C4-2B (cell line): ENCODE results near the gene QKI.

Source experiments
- H3K27ac ChIP-seq: fragments of 450-650 bp; 2 replicates; pipeline ENCODE4 v1.5.1; 2017
- CTCF ChIP-seq: fragments of 450-650 bp; conservative IDR thresholded peaks from 2 replicates; pipeline ENCODE4 v1.5.1; 2017; ENCODE audit warnings: mild to moderate bottlenecking
- ZFX ChIP-seq: fragments of 450-650 bp; IDR thresholded peaks from 2 replicates; pipeline ENCODE4 v1.6.1; 2017

The QKI gene

GRCh38 chr6:163533443-163533842 is 118.9 kb downstream of the QKI start:
- H3K27ac ChIP-seq = no peak overlapping the region

DNA sequence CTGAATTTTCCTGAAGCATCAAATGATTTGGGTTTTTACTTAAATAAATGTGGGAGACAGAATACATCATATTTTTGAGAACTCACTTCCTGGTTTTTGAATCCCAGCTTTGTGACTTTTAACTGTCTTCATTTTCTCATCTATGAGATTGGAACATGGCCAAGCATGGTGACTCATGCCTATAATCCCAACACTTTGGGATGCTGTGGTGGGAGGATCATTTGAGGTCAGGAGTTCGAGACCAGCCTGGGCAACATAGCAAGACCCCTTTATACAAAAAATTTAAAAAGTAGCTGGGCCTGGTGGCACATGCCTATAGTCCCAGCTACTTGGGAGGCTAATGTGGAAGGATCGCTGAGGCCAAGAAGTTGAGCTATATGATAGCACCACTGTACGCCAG is 122.3 kb downstream of the QKI start:
- no peak for TF ChIP-seq CTCF
- TF ChIP-seq ZFX = no peak
- no peak overlapping the region for H3K27ac ChIP-seq

More at GRCh38 chr6:163533443-163533842, 118.9 kb downstream of the QKI start:
- TF ChIP-seq ZFX (no peak), CTCF (no peak)

DNA sequence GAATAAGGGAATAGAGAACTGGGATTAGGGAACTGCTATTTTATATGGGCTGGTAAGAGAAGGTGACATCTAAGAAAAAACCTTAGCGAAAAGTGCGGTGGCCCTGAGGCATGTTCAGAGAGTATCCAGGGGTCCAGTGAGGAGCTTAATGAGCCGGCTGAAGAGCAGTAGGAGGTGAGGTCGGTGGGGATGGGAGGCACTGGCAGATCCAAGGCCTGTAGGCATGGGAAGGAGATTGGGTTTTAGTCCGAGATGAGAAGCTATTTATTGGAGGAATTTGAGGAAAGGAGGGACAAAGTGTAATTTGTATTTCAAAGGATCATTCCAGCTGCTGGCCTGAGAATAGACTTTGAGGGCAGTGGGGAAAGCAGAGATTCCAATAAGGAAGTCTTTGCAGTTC is 123.8 kb downstream of the QKI start:
- H3K27ac ChIP-seq = peak overlapping the region; percentile 22; the same call in 1 of the 2 replicates
- TF ChIP-seq ZFX = no peak
- TF ChIP-seq CTCF = no peak

DNA sequence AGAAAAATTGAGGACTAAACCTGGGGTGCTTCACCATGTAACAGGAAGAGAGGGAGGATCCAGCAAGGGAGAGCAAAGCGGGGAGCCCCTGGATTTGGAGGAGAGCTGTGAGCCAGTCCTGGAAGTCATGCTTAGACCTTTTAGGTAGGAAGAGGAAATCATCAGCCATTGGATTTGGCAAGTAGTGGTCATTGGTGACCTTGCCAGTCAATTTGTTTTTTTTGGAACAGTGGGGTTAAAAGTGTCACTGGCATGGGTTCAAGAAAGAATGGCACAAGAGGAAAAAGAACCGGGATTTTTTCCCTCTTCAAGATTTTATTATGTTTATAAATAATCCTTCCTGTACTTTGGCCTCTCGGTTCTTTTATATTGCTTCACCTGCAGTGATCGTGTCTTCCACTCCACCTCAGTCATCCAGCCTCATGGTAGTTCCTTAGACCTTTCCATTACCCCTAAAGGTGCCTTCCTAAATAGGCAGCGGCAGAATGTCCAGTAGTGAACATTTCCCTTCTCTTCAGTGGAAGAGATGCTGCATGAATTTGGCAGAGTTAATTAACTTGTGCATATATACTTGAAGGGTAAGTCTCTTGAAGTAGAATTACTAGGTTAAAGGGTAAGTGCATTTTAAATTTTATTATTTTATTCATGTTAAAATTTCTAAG is 124.7 kb downstream of the QKI start:
- peak overlapping the region; percentile 51; the same call in 1 of the 2 replicates for H3K27ac ChIP-seq

DNA sequence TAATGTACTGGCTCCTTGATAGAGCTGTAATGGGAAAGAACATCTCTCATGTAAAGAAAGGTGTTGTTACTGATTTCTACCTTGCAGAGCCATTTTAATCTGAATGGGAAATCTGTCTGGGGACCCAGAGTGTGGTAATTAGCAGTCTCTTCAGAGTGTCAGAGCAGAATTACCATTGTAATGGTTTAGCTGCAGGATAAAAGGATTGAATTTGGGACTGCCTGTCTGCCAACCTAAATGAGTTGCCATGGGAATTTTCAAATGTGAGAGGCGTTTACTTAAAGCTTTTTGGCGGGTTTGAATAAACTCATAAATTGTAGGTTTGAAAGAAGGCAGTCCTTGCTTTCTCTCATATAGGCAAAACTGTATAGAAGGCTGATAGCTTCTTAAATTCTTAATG is 128.8 kb downstream of the QKI start:
- no peak overlapping the region for H3K27ac ChIP-seq

More for the DNA sequence above, 124.7 kb downstream of the QKI start:
- no peak for TF ChIP-seq ZFX
- TF ChIP-seq CTCF = no peak

DNA sequence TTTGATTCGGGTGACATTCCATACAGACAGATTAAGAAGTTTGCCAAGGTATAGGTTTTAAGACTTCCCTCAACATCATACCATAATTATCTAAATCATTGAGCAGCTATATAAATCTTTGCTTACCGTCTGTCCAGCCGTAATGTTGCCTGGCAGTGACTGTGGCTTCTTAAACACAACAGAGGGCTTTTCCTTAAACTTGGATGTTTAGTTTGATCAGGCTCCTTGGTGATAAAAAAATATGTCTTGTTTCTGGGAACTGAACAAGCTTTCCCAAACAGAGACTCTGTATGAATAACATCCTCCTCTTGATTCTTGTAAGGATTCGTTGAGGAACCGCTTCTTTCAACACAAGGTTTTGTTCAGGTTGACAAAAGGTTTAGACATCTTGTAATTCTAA is 130.9 kb downstream of the QKI start:
- TF ChIP-seq CTCF (no peak), ZFX (no peak)
- H3K27ac ChIP-seq = no peak overlapping the region

More for the DNA sequence above, 128.8 kb downstream of the QKI start:
- TF ChIP-seq ZFX (no peak), CTCF (no peak)

GRCh38 chr6:163547287-163547686 is 132.8 kb downstream of the QKI start:
- H3K27ac ChIP-seq = no peak overlapping the region
- TF ChIP-seq ZFX (no peak), CTCF (no peak)
